Brain microvascular endothelial cell (primary cell): ENCODE measurements around the gene ZIC1.

Source experiments
- DNase-seq: peaks from one replicate; pipeline ENCODE4 v3.0.0-alpha.2; 2020
- H3K27ac ChIP-seq: fragments of 250-450 bp; sonication (Bioruptor Pico); 2 replicates; pipeline ENCODE4 v1.5.1; 2020; ENCODE audit warnings: mild to moderate bottlenecking, moderate library complexity
- H3K27me3 ChIP-seq: fragments of 250-450 bp; sonication (Bioruptor Pico); replicated peaks from 2 replicates; pipeline ENCODE4 v1.5.1; 2020; ENCODE audit warnings: mild to moderate bottlenecking
- H3K36me3 ChIP-seq: fragments of 250-450 bp; sonication (Bioruptor Pico); replicated peaks from 2 replicates; pipeline ENCODE4 v1.5.1; 2020; ENCODE audit warnings: mild to moderate bottlenecking
- H3K4me3 ChIP-seq: 2 replicates; pipeline ENCODE4 v1.5.1; 2011; ENCODE audit warnings: low read depth, mild to moderate bottlenecking, control low read depth, low read length, moderate library complexity
- CTCF ChIP-seq: IDR thresholded peaks from 2 replicates; pipeline ENCODE4 v1.5.1; 2011; ENCODE audit warnings: low read depth, mild to moderate bottlenecking, moderate library complexity, low read length, control low read depth, inconsistent platforms; ENCODE audit errors: missing control alignments
- in situ Hi-C: cut with HindIII; loops from 2 replicates; pipeline ENCODE4 v1.10.0; 2017; ENCODE audit warnings: low sequenced_read_pairs, low pct_ligation_motif_present

Gene ZIC1

GRCh38 chr3:147415874-147416273 lies 6.7 kb downstream of the ZIC1 start:
- no peak overlapping the region for H3K27ac ChIP-seq
- peak; percentile 17 for TF ChIP-seq CTCF
- in situ Hi-C loops = loop anchor here (25.0 kb wide), 1 partner anchor 671 kb away; no protein-coding TSS in a partner anchor
- H3K36me3 ChIP-seq = peaks cover 6% of the 10 kb centered on the region
- H3K4me3 ChIP-seq = no peak overlapping the region
- peak; percentile 24 for DNase-seq
- H3K27me3 ChIP-seq = no peaks in the 10 kb centered on the region

DNA sequence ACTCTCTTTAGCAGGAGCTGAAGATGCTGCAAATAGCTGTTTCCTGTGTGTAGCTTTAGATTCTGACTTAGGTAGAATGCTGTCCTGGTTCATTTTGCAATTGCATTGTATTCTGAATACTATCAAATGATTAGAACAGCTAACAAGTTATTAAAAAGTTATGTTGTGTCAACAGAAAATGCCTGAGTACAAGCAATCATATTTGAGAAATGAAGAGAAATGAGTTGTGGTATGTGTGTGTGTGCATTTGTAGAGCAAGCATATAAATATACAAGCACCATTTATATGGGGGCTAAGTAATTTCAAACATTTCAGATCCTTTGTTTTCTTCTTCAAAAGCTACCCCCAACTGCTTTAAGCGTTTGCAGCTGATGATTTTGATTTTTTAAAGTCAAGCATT lies 7.8 kb downstream of the ZIC1 start:
- Histone ChIP-seq H3K4me3 (no peak overlapping the region), H3K27me3 (no peaks in the 10 kb centered on the region), H3K36me3 (peaks cover 6% of the 10 kb centered on the region), H3K27ac (no peak overlapping the region)
- TF ChIP-seq CTCF = no peak
- DNase-seq = no peak
- in situ Hi-C loops = loop anchor here (25.0 kb wide), 1 partner anchor 670 kb away; no protein-coding TSS in a partner anchor

GRCh38 chr3:147417551-147418295 lies 8.6 kb downstream of the ZIC1 start:
- no peak overlapping the region for H3K4me3 ChIP-seq
- H3K27me3 ChIP-seq = no peaks in the 10 kb centered on the region
- TF ChIP-seq CTCF = no peak
- no peak for DNase-seq
- H3K36me3 ChIP-seq = peaks cover 2% of the 10 kb centered on the region
- in situ Hi-C loops = loop anchor here (25.0 kb wide), 1 partner anchor 670 kb away; no protein-coding TSS in a partner anchor
- no peak overlapping the region for H3K27ac ChIP-seq

- H3K36me3 ChIP-seq = peaks cover 2% of the 10 kb centered on the region
These were observed 9.2 kb downstream of the ZIC1 start for GRCh38 chr3:147418371-147418781.

DNA sequence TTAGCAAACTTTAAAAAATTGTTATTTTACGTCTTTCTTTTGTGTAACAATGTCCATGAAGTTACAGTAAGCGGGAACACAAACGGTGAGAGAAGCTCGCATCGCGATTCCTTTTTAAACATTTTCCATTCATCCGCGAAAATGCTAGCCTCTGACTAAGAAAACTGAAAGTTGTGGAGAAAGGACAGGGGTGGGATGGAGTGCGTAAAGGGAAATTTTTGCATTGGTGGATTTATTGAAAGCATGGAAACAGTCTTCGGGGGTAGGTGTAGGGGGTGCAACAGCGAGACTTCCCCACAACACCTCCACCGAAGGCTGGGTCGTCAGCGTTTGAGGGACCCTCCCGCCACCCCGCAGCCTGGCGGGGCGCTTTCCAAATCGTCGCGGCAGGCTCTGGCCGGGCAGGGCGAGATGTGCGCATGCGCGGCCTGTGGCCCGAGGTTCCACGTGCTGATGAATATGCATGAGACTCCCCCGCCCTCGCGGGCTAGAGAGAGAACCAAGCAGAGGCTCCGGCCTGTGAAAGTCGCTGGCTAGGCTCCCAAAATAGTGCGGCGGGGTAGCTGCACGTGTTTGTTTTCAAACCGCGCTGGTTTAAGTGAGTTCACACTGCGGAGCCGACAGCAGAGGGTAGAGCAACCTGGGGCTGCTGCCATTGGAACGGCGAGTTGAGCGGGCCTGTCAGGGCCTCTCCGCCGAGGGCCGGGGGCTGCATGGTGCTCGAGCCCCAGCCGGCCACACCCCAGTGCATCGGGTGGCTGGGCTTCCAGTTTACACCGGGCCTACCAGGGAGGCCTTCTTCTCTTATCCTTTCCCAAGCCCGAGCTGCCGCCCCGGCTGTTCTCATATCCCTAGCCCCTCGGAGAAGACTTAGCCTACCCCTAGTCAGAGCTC lies 9.9 kb downstream of the ZIC1 start:
- Histone ChIP-seq H3K36me3 (no peaks in the 10 kb centered on the region), H3K4me3 (peak overlapping the region; percentile 48), H3K27me3 (no peaks in the 10 kb centered on the region), H3K27ac (peak overlapping the region; percentile 76)
- TF ChIP-seq CTCF = peak; percentile 1
- DNase-seq = peak; percentile 94
- in situ Hi-C loops = loop anchor here (25.0 kb wide), 1 partner anchor 668 kb away; no protein-coding TSS in a partner anchor

More at GRCh38 chr3:147418371-147418781, 9.2 kb downstream of the ZIC1 start:
- DNase-seq = peak; percentile 4
- peak overlapping the region; percentile 48 for H3K4me3 ChIP-seq
- no peaks in the 10 kb centered on the region for H3K27me3 ChIP-seq
- TF ChIP-seq CTCF = no peak
- in situ Hi-C loops = loop anchor here (25.0 kb wide), 1 partner anchor 669 kb away; no protein-coding TSS in a partner anchor
- H3K27ac ChIP-seq = peak overlapping the region; percentile 76
